ENCODE data around the gene SERINC4.

GRCh38 chr15:43808960-43809678, 9.1 kb upstream of the SERINC4 start:
- TF ChIP-seq, protein P1, sequence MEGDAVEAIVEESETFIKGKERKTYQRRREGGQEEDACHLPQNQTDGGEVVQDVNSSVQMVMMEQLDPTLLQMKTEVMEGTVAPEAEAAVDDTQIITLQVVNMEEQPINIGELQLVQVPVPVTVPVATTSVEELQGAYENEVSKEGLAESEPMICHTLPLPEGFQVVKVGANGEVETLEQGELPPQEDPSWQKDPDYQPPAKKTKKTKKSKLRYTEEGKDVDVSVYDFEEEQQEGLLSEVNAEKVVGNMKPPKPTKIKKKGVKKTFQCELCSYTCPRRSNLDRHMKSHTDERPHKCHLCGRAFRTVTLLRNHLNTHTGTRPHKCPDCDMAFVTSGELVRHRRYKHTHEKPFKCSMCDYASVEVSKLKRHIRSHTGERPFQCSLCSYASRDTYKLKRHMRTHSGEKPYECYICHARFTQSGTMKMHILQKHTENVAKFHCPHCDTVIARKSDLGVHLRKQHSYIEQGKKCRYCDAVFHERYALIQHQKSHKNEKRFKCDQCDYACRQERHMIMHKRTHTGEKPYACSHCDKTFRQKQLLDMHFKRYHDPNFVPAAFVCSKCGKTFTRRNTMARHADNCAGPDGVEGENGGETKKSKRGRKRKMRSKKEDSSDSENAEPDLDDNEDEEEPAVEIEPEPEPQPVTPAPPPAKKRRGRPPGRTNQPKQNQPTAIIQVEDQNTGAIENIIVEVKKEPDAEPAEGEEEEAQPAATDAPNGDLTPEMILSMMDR (IDR thresholded peaks at IDR 0.05; ENCODE audit: low read depth, low read length): no peak
- no peak for TF ChIP-seq EZH2phosphoT487 (IDR thresholded peaks at IDR 0.05; ENCODE audit: low read depth)

All from OCI-LY3 (cell line).